ENCODE measurements around the gene AHNAK.

AHNAK gene

DNA sequence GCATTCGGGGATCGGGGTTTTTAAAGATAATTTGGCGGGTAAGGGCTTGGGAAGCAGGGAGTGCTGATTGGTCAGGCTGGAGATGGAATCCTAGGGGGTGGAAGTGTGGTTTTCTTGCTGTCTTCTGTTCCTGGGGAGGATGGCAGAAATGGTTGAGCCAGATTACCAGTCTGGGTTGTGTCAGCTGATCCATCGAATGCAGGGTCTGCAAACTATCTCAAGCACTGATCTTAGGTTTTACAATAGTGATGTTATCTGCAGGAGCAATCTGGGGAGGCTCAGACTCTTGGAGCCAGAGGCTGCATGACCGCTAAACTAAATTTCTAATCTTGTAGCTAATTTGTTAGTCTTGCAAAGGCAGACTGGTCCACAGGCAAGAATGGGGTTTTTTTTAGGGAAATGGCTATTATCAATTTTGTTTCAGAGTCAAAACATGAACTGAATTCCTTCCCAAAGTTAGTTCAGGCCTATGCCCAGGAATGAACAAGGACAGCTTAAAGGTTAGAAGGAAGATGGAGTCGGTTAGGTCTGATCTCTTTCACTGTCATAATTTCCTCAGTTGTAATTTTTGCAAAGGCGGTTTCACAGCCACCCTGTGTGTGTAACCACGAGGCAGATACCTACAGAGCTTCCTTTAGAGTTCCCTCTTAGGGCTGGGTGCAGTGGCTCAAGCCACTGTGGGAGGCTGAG, 117.6 kb downstream of the AHNAK start:
- peak; percentile 65 for DNase-seq

- DNase-seq = peak; percentile 78
These were observed 118.9 kb downstream of the AHNAK start for GRCh38 chr11:62427630-62428233.

DNA sequence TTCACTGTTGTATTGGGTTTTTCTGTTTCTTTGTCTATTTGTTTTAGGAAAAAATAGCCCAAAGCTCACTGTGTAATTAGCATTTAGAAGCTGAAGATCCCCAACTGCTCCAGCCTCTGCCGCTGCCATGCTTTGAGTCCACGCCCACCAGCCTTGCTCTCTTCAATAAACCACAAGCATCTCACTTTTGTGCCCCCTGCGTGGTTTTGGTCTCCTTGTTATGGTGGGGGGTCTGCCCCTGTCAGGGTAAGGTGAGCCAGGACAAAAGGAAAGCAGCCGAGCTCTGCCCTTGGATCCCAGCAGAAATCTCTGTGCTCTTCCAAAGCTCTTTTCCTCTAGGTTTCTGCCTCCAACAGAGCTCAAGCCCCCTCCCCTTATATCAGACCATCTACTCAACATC, 123.6 kb downstream of the AHNAK start:
- DNase-seq = no peak

- no peak for DNase-seq
These were observed 124.6 kb downstream of the AHNAK start for GRCh38 chr11:62421996-62422395.

DNA sequence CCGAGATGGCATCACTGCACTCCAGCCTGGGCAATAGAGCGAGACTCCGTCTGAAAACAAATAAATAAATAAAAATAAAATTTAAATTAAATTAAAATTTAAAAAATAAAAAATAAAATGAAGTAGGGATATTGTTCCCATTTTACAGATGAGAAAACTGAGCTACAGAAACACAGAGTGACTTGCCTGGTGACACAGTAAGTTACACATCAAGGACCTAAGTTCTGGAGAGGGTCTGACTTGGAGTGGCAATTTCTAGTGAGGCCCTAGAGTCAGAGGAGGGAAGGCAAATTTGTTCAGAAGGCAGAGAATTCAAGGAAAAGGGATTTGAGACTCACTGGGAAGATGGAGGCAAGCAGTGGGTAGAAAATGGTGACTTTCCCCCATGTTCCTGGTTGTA, 125.7 kb downstream of the AHNAK start:
- DNase-seq = no peak

GRCh38 chr11:62419943-62420342, 126.7 kb downstream of the AHNAK start:
- DNase-seq = no peak

GRCh38 chr11:62419314-62419929, 127.2 kb downstream of the AHNAK start:
- no peak for DNase-seq

- DNase-seq = no peak
These were observed 127.9 kb downstream of the AHNAK start, which contains the start of gene SCGB1A1 for GRCh38 chr11:62418733-62419132. TSS of gene SCGB1A1 (plus strand) at chr11:62419033. CDS start at chr11:62419096, 63 bp downstream.

- no peak for DNase-seq
These were observed 128.5 kb downstream of the AHNAK start for GRCh38 chr11:62418136-62418535.

- DNase-seq = no peak
These were observed 130.0 kb downstream of the AHNAK start for GRCh38 chr11:62416596-62416995.

GRCh38 chr11:62413060-62413696, 133.4 kb downstream of the AHNAK start:
- DNase-seq = no peak

DNA sequence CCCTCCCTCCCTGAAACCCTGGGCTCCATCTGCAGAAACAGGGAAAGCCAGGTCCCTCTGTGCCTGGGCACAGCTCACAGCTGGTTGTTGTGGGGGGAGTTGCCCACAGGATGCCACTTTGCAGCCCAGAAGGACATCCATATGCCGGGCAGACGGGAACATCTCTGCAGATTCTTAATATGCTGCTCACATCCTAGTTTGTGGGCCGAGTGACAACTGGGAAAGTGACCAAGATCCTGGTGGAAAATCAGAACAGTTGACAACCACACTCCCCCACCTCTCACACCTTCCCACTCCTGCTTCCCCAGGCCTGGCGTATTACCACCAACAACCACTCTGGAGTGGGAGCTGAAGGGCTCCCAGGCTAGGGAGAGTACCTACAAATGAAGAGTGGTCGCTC, 135.1 kb downstream of the AHNAK start:
- no peak for DNase-seq

DNA sequence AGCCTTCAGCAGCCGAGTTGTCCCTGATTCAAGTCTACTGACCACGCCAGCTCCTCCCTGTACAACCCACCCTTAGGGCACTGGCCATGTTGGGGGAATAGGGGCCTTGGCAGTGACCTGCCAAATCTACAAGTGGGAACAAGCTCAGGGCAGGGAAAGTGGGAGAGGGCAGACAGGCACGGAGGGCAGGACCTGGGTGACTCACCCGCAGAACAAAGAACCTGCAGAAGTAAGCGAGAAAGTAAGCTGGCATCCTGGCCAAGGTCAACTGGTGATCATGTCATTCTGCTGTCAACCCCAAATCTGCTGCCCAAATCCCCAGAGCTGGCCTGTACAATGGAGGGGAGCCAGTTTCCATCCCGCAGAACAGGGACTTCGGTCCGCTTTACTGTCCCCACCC, 135.6 kb downstream of the AHNAK start:
- no peak for DNase-seq

DNA sequence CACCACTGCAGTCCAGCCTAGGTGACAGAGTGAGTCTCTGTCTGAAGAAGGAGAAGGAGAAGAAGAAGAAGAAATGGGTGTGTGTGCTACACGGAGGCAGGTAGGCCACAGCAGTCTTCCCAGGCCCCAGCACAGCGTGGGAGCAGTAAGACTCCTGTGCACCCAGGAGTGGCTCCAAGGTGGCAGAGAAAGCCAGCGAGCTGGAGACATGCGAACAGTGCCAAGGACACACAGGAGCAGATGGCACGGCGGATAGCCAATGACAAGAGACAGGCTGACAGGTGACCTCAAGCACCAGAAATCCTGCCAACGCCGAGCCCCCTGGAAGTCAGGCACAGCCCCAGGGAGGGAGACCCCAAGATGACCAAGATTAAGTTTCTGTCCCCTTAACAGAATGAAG, 136.8 kb downstream of the AHNAK start:
- DNase-seq = no peak

GRCh38 chr11:62406034-62406433, 140.6 kb downstream of the AHNAK start:
- no peak for DNase-seq

DNA sequence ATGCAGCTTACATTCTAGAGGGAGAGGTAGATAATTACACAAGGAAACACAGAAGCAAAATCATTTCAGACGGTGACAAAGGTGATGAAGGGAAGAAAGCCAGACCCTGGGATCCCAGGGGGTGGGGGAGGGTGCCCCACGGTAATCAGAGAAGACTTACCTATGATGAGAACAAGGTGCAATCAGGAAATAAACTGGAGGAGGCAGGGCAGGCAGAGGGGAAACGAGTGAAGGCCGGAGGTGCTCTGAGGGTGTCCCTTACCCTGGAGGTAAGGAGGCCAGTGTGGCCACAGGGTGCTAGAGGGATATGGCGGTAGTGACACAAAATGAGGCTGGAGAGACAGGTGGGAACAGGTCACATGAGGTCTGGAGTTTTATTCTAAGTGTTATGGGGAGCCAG, 141.7 kb downstream of the AHNAK start:
- no peak for DNase-seq

GRCh38 chr11:62404435-62404834, 142.2 kb downstream of the AHNAK start:
- no peak for DNase-seq

- DNase-seq = no peak
These were observed 143.5 kb downstream of the AHNAK start for GRCh38 chr11:62402960-62403730.

DNA sequence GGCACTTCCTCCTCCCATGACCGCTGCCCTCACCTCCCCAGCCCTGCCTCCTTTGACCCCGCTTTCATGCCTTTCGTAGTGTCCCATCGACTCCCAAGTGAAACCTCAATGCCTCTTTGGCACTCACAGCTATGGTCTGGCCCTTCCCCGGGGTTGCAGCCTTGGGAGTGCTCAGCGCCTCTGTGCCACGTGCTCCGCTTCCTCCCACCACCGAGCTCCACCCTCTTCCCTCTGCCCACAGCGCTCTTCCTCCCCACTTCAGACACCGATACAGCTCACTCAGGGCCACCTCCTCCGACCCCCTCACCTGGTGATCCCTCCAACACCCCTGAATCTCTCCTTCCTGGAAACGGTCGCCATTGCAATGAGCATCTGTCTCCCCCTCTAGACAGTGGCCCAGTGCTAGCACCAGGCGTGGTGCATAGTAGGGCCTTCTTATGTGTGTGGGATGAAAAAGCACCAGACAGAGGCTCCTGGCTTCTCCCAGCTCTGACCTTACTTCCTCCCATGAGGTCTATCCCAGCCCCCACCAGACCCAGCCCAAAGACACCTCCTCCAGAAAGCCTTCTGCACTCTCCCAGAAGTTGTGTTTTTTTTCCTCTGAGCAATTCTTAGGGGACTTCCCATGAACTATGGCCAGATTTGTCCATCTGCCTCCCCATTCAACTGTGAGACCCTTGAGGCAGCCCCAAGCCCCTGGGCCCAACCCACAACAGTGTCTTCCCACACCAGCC, 144.2 kb downstream of the AHNAK start:
- no peak for DNase-seq

GRCh38 chr11:62401811-62402210, 144.8 kb downstream of the AHNAK start:
- no peak for DNase-seq

- DNase-seq = no peak
These were observed 145.2 kb downstream of the AHNAK start for GRCh38 chr11:62401356-62401755.

GRCh38 chr11:62400760-62401159, 145.8 kb downstream of the AHNAK start:
- DNase-seq = peak; percentile 81

Measured in fibroblast of skin of right quadriceps (primary cell).